GM18508 (cell line): Measurements from ENCODE around the gene KEAP1.
"Not testable (repeated sequence)": the region's sequence is repeated elsewhere in the genome, so short reads cannot be mapped to it uniquely, and the experiment has no call there.

Experiments used
- ATAC-seq: cut with Tn5 transposase; IDR thresholded peaks from one replicate; pipeline ENCODE4 v1.9.1; 2021; ENCODE audit warnings: moderate number of reproducible peaks; ENCODE audit not compliant: insufficient read depth, unreplicated experiment

The KEAP1 gene

GRCh38 chr19:10500247-10500592, 2.9 kb downstream of the KEAP1 start:
- ATAC-seq, result no peak

- ATAC-seq, result no peak
Observed at GRCh38 chr19:10499550-10500246, 3.5 kb downstream of the KEAP1 start.

- no peak for ATAC-seq
Observed at GRCh38 chr19:10497371-10497770, 5.8 kb downstream of the KEAP1 start.

- ATAC-seq, result no peak
Observed at GRCh38 chr19:10491472-10492047, 11.6 kb downstream of the KEAP1 start.

GRCh38 chr19:10486551-10486950, 16.6 kb downstream of the KEAP1 start:
- ATAC-seq, result no peak

GRCh38 chr19:10478903-10479384, 24.2 kb downstream of the KEAP1 start:
- ATAC-seq, result no peak

- ATAC-seq, result no peak
Observed at GRCh38 chr19:10478476-10478875, 24.7 kb downstream of the KEAP1 start.

- ATAC-seq, result no peak
Observed at GRCh38 chr19:10474962-10475451, 28.1 kb downstream of the KEAP1 start.

- no peak for ATAC-seq
Observed at GRCh38 chr19:10473192-10473591, 30.0 kb downstream of the KEAP1 start.

- ATAC-seq, result no peak
Observed at GRCh38 chr19:10471909-10472308, 31.2 kb downstream of the KEAP1 start.

- no peak for ATAC-seq
Observed at GRCh38 chr19:10468133-10468532, 35.0 kb downstream of the KEAP1 start.

GRCh38 chr19:10467104-10467706, 36.0 kb downstream of the KEAP1 start:
- no peak for ATAC-seq

- ATAC-seq, result no peak
Observed at GRCh38 chr19:10464456-10464855, 38.7 kb downstream of the KEAP1 start.

- no peak for ATAC-seq
Observed at GRCh38 chr19:10462557-10462956, 40.6 kb downstream of the KEAP1 start.

GRCh38 chr19:10462042-10462441, 41.1 kb downstream of the KEAP1 start:
- ATAC-seq, result not testable (repeated sequence)

GRCh38 chr19:10461047-10461949, 41.9 kb downstream of the KEAP1 start:
- ATAC-seq, result no peak

GRCh38 chr19:10460714-10461046, 42.5 kb downstream of the KEAP1 start:
- no peak for ATAC-seq

- ATAC-seq, result not testable (repeated sequence)
Observed at GRCh38 chr19:10458733-10459132, 44.4 kb downstream of the KEAP1 start.

GRCh38 chr19:10454267-10454666, 48.9 kb downstream of the KEAP1 start:
- ATAC-seq, result no peak

- ATAC-seq, result no peak
Observed at GRCh38 chr19:10453852-10454251, 49.3 kb downstream of the KEAP1 start.
